Suppressor macrophage (primary cell): ENCODE results near the gene CCDC6.
"Not testable (repeated sequence)": the region's sequence is repeated elsewhere in the genome, so short reads cannot be mapped to it uniquely, and the experiment has no call there.

Source experiments
- DNase-seq, 4 experiments: peaks; one replicate each; pipeline ENCODE4 v3.0.0-alpha.2; 2020 to 2022

The CCDC6 gene

GRCh38 chr10:59754951-59755350, 151.4 kb downstream of the CCDC6 start:
- DNase-seq = no peak

DNA sequence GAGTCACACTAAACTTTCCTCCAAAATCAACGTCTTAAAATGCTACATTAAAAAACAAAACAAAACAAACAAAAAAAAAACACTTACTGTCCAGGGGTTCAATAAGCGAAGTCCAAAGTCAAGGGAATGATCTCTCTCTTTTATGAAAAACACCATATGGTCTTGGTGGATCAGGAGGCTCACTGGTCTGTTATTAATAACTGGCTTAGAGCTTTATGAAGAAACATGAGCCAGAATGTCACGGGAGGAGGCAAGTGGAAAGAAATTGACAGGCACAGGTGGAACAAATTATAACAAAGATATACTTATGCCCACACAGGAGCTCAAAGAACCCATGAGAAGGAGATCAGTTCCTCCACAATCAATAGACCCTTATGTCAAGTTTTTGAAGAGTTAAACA, 153.1 kb downstream of the CCDC6 start, which contains the start of gene MRLN:
Gene MRLN (minus strand): TSS at position 189 of the 400 bp plus-strand sequence.
- no peak for DNase-seq

GRCh38 chr10:59752278-59752940, 153.9 kb downstream of the CCDC6 start:
- DNase-seq = no peak

DNA sequence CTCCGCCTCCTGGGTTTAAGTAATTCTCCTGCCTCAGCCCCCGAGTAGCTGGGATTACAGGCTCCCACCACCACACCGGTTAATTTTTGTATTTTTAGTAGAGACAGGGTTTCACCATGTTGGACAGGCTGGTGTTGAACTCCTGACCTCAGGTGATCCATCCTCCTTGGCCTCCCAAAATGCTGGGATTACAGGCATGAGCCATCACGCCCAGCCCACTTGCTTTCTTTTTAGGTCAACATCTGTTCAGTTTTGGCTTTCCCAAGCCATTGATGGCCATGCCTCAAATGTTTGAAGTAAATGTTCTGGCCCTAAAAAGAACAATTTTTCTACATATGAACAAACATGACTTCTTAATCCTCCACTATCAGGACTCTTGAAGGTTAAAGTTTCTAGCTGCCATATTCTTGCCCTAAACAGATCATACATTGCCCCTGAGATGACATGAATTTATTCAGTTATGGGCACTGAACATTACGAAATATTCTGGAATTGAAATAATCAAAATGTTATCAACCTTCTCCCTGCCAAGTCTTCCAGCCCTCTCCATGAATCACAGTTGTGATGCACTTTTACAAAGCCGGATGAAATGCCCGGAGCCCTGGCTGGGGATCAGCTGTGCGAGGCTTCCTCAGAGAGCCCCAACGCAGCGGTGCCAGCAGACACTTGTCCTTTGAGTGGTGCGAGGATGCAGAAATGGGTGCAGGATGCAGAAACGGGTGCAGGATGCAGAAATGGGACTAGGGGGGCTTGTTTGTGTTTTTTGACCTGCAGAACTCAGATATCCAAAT, 156.0 kb downstream of the CCDC6 start:
- no peak for DNase-seq

- no peak for DNase-seq
Measured at GRCh38 chr10:59748834-59749233, 157.5 kb downstream of the CCDC6 start.

- DNase-seq = no peak
Measured at GRCh38 chr10:59745163-59745650, 161.1 kb downstream of the CCDC6 start.

DNA sequence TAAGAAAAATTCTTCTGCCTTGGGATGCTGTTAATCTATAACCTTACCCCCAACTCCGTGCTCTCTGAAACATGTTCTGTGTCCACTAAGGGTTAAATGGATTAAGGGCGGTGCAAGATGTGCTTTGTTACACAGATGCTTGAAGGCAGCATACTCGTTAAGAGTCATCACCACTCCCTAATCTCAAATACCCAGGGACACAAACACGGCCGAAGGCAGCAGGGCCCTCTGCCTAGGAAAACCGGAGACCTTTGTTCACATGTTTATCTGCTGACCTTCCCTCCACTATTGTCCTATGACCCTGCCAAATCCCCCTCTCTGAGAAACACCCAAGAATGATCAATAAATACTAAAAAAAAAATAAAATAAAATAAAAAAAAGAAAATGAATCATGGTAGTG, 161.6 kb downstream of the CCDC6 start:
- DNase-seq = not testable (repeated sequence)

- DNase-seq = not testable (repeated sequence)
Measured at GRCh38 chr10:59744156-59744555, 162.2 kb downstream of the CCDC6 start.

- no peak for DNase-seq
Measured at GRCh38 chr10:59741583-59741982, 164.8 kb downstream of the CCDC6 start.

GRCh38 chr10:59741048-59741447, 165.3 kb downstream of the CCDC6 start:
- DNase-seq = no peak
